Left ventricle myocardium inferior (tissue), 1 donor: ENCODE measurements around the gene FHL3. TPM values are rescaled to one million over a fixed set of nuclear protein-coding genes. Genes with fewer than 3 reads are reported as not detected.
A peak's percentile ranks its signal among the peaks of the same experiment; 100 is the strongest.

Source experiments
- DNase-seq: peaks from one replicate; pipeline ENCODE4 v3.0.0-alpha.2; 2020
- H3K27ac ChIP-seq: fragments of 200-600 bp; replicated peaks from 2 replicates; pipeline ENCODE4 v1.8.0; 2021
- H3K27me3 ChIP-seq: fragments of 200-600 bp; 2 replicates; pipeline ENCODE4 v1.8.0; 2021; ENCODE audit warnings: low read depth
- H3K36me3 ChIP-seq: fragments of 200-600 bp; 2 replicates; pipeline ENCODE4 v1.8.0; 2021
- H3K4me1 ChIP-seq: fragments of 200-600 bp; 2 replicates; pipeline ENCODE4 v1.8.0; 2021
- H3K4me3 ChIP-seq: fragments of 200-600 bp; 2 replicates; pipeline ENCODE4 v1.8.0; 2021; ENCODE audit warnings: mild to moderate bottlenecking, moderate library complexity
- H3K9me3 ChIP-seq: fragments of 200-600 bp; replicated peaks from 2 replicates; pipeline ENCODE4 v1.8.0; 2021
- CTCF ChIP-seq: fragments of 200-600 bp; IDR thresholded peaks from 2 replicates; pipeline ENCODE4 v1.8.0; 2021; ENCODE audit warnings: antibody characterized with exemption, mild to moderate bottlenecking, borderline replicate concordance
- intact Hi-C: fragments of 100-400 bp; cut with micrococcal nuclease; formaldehyde crosslinking; loops from one replicate; pipeline ENCODE4 v1.11.0; 2022
- total RNA-seq: library from RNA; stranded (reverse); fragmentation: NEBNext Ultra II Directional; extraction: Animal tissue kit (Norgen Biotek cat#: 25700); gene quantifications from one replicate; pipeline ENCODE4 v1.2.1, GENCODE V29; 2021
- donor health status: DM: no; HTN: yes; CAD: no; lungs with severe emphysema.

Gene FHL3
- total RNA-seq, 1 donor from 2014 or later, result 15.8 TPM

GRCh38 chr1:38030596-38031512 lies 25.5 kb upstream of the FHL3 start:
- no peak for TF ChIP-seq CTCF
- Histone ChIP-seq H3K4me1 (peaks cover 34% of the 10 kb centered on the region), H3K27me3 (no peaks in the 10 kb centered on the region), H3K4me3 (no peak overlapping the region), H3K27ac (peak overlapping the region; percentile 79), H3K9me3 (no peaks in the 10 kb centered on the region), H3K36me3 (peaks cover 6% of the 10 kb centered on the region)
- intact Hi-C loops, result no loop called here
- DNase-seq, result no peak

DNA sequence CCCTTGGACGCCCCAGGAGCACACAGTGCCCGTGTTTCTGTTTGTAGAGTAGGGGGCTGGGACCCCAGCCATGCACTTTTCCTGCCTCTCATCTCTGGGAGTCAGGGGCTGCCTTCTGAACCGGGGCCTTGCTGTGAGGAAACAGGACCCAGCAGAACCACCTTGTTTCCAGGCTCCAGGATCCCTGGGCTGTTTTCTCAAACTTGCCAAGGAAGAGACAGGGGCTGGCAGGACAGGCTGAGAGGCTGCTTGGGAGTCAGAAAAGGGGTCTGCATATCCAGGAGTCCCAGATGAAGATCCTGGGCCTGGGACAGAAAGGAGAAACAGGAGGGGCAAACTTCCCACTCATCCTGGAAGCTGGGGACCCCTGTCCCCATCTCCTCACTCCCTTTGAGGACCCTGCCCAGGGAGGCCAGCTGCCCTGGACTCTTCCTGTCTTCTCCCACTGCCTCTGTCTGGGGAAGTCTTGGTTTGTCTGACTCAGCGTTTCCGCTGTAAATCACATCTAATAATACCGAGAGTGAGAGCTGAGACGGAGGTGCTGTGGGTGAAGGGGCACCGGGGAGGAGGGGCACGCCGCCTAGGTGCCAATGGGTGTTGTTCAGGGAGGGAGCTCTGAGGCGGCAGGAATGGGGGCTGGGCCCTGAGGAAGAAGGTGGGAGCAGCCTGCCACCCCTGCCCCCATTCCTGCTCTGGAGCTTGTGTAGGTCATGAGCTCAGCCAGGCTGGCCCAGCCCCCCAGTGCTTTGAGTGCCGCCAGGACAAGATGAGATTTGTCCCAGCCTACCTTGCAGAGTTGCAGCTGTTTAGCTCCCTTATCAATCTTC lies 24.6 kb upstream of the FHL3 start:
- peak overlapping the region; percentile 29 for H3K4me3 ChIP-seq
- intact Hi-C loops, result no loop called here
- peak; percentile 51 for DNase-seq
- no peaks in the 10 kb centered on the region for H3K9me3 ChIP-seq
- H3K27me3 ChIP-seq, result no peaks in the 10 kb centered on the region
- H3K4me1 ChIP-seq, result peaks cover 34% of the 10 kb centered on the region
- H3K36me3 ChIP-seq, result peaks cover 16% of the 10 kb centered on the region
- H3K27ac ChIP-seq, result peak overlapping the region; percentile 79
- TF ChIP-seq CTCF, result no peak

DNA sequence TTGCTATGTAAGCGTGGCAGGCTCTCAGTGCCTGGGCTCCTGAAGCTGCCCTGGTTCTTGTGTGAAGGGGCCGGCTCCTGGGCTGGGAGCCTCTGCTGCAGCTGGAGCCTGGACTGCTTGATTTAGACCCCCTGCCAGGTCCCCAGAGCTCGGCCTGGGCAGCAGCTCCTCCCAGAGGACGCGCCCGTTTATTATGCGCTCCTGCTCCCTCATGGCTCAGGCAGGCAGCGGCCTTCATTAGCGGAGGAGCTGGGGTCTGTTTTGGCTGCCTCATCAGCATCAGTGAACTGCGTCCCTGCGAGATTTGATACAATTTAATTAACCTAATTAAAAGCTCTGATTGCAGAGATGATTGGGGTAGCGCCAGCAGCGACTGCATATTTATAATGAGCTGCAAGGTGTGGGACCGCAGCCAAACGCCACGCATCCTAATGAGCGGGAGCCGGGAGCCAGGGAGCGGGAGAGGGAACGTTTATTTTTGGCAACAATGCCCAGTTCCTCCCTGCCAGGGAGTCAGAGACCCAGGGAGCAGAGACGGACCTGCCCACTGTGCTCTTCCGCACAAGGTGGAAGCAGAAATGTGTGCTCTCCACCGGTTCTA lies 23.9 kb upstream of the FHL3 start:
- H3K9me3 ChIP-seq, result no peaks in the 10 kb centered on the region
- peak overlapping the region; percentile 79 for H3K27ac ChIP-seq
- no peak for DNase-seq
- intact Hi-C loops, result no loop called here
- peak overlapping the region; percentile 29 for H3K4me3 ChIP-seq
- peaks cover 34% of the 10 kb centered on the region for H3K4me1 ChIP-seq
- no peaks in the 10 kb centered on the region for H3K27me3 ChIP-seq
- peaks cover 21% of the 10 kb centered on the region for H3K36me3 ChIP-seq
- TF ChIP-seq CTCF, result no peak

- Histone ChIP-seq H3K27ac (peak overlapping the region; percentile 79), H3K4me3 (no peak overlapping the region), H3K9me3 (no peaks in the 10 kb centered on the region), H3K27me3 (no peaks in the 10 kb centered on the region), H3K4me1 (peaks cover 35% of the 10 kb centered on the region), H3K36me3 (peaks cover 26% of the 10 kb centered on the region)
- DNase-seq, result no peak
- intact Hi-C loops, result no loop called here
- TF ChIP-seq CTCF, result no peak
Observed at GRCh38 chr1:38028671-38029070, 23.4 kb upstream of the FHL3 start.

- intact Hi-C loops, result no loop called here
- TF ChIP-seq CTCF, result no peak
- H3K4me1 ChIP-seq, result peaks cover 41% of the 10 kb centered on the region
- no peaks in the 10 kb centered on the region for H3K27me3 ChIP-seq
- H3K4me3 ChIP-seq, result no peak overlapping the region
- peaks cover 31% of the 10 kb centered on the region for H3K36me3 ChIP-seq
- H3K27ac ChIP-seq, result no peak overlapping the region
- no peaks in the 10 kb centered on the region for H3K9me3 ChIP-seq
- no peak for DNase-seq
Observed at GRCh38 chr1:38028105-38028591, 22.8 kb upstream of the FHL3 start.
